ENCODE data around the gene ANK3.

ANK3 gene

GRCh38 chr10:60167050-60167449 lies 222.6 kb downstream of the ANK3 start:
- no peak for DNase-seq

DNA sequence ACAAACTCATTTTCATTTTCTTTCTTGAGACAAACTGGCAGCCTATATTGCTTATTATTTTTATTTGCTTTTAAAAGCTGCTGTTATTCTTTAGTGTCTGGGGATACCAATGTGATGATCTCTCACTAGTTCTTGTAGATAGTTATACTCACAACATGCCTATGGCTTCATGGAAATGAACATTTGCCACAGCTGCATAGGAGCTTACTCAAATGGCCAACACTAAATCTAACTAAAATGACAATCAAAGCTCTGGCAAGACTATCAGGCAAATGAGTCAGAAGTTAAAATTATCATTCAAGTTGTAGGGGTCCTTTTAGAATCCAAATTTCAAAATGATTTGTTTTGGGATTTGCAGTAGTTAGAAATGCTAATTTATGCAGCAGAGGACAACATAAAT lies 225.9 kb downstream of the ANK3 start:
- DNase-seq: no peak

- DNase-seq: no peak
Measured at GRCh38 chr10:60162631-60163030, 227.0 kb downstream of the ANK3 start.

- no peak for DNase-seq
Measured at GRCh38 chr10:60155943-60156683, 233.6 kb downstream of the ANK3 start.

GRCh38 chr10:60155099-60155877 lies 234.4 kb downstream of the ANK3 start:
- DNase-seq: no peak

GRCh38 chr10:60149003-60149402 lies 240.7 kb downstream of the ANK3 start:
- DNase-seq: no peak

GRCh38 chr10:60148266-60148840 lies 241.3 kb downstream of the ANK3 start:
- peak; percentile 37 for DNase-seq

DNA sequence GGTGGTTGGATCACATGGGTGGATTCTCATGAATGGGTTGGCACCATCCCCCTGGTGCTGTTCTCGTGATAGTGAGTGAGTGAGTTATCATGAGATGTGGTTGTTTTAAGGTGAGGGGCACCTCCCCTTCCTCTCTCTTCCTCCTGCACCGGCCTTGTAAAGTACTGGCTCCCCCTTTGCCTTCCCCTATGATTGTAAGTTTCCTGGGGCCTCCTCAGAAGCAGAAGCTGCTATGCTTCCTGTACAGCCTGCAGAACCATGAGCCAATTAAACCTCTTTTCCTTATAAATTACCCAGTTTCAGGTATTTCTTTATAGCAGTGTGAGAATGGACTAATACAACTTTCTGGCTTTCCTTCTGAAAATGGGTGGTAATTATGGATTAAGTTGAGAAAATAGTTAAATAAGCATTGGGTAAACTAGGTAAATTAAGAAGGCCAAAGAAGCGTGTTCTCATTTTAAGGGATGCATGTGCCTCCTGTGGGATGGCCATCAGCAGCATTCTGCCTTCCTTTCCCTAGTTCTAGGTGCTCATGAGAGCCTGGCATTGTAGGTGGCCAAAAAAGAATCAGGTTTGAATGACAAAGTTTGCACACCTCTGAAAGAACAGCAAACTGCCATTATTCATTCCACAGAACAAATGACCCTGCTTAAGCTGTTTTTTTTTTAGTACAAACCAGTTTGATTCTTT lies 242.0 kb downstream of the ANK3 start:
- DNase-seq: no peak

GRCh38 chr10:60147025-60147424 lies 242.7 kb downstream of the ANK3 start:
- no peak for DNase-seq

- DNase-seq: no peak
Measured at GRCh38 chr10:60144099-60144498, 245.6 kb downstream of the ANK3 start.

GRCh38 chr10:60142736-60143135 lies 246.9 kb downstream of the ANK3 start:
- no peak for DNase-seq

- no peak for DNase-seq
Measured at GRCh38 chr10:60141896-60142559, 247.6 kb downstream of the ANK3 start.

DNA sequence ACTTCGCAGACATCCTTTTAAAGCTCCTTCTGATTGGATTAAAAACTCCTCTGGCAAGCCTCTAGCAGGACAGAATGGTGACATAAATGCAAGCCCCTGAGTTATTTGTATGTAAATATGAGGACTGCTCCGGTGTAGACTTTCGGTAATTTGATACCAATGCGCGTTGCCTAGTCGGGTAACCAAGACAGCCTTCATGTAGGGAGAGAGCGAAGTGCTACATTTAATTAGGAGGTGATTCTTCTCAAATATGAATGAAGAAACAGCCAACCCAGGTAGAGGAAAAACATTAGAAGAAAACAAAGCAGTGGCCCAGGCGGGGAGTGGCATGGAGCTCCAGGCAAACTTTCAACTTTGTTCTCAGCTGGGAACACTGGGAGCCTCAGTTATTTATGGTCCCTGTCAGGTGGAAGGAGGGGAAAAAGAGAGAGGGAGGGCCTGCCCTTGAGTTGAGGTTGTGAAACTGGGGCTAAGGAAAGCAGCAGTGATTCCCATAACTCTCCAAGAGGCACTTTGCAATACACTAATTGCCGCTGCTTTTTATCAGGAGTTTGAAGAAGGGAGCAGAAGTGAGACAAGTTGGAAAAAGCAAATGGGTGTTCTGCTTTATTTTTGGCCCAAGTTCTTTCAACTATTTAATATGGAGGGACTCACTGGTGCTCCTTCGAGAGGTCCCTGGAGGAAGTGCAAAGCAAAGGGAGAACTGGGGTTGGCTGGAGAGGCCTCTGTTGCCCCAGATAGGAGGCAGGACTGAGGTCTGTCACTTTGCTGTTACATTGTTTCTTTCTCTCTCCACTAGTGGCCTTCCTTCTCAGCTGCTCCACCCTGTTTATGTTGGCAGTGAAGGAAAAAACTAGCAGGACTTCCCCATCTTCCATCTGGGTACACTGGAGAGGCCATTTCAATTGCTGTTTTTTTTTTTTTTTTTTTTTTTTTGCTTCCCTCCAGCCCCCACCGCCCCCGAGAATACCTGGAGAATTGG lies 248.7 kb downstream of the ANK3 start:
- no peak for DNase-seq

DNA sequence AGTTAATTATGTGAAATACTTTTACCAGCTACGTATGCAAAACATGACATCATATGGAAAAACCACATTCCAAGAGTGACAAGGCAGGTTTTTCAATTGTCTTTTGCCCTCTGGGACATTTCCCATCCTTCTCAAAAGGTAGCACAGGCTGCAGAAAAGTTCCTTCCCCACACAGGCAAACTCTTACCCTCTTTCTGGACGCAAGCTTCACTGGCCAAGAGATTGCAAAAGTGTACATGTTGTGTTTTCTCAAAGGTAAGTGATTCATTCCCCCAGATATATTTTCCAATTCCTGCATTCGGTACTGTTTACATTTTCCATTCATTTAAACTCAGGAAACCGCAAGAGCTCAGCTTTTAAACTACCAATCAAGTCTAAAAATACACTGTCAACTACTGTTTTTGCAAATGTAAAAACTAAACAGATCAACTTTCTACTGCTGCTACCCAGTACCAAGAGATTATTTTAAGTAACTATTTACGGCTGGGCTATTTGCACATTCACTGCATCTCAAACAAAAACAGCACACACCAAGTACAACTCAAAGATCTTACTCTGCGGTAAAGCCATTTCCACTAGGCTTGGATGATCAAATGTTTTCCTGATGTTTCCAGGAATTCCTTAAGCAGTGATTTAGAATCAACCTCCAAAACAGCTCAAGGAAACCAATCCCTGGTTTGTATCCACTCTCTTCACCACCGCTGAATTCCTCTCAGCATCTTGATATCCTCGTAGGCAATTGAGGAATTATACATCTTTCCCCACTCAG lies 249.7 kb downstream of the ANK3 start:
- DNase-seq: no peak

DNA sequence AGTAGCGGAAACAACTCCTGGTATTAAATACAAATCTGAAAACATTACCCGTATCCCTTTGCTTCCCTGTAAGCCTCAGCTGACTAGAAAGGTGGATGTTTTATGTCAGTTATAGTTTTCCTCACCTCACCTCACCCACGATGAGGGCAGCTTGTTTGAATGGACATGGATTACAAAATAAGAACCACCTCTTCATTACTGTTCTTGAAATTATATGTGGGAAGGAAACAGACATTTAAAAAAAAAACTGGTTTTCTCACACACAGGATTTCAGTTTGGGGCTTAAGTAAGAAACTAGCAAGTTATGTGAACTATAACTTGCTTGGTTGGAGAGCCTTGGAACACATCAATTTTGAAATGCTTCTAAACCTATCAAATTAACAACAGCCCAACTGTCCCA lies 250.4 kb downstream of the ANK3 start:
- no peak for DNase-seq

DNA sequence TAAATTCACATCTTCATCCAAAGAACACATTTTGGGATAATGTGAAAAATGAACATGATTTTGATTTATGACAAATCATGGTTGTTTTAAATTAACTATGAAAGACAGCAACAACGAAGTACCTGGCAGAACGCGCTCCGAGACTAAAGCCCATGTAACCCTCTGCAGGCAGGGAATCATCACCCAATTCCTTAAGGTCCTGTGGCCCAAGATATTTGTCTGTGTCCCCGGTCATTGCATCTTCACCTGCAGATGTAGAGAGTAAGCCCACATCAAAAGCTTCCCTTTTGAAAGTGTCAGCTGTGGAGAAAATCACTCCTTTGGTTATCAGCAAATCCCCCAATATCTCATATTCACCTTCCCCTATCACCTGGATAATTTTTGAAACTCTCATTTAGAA lies 250.8 kb downstream of the ANK3 start:
- DNase-seq: no peak

- DNase-seq: no peak
Measured at GRCh38 chr10:60138026-60138425, 251.6 kb downstream of the ANK3 start.

DNA sequence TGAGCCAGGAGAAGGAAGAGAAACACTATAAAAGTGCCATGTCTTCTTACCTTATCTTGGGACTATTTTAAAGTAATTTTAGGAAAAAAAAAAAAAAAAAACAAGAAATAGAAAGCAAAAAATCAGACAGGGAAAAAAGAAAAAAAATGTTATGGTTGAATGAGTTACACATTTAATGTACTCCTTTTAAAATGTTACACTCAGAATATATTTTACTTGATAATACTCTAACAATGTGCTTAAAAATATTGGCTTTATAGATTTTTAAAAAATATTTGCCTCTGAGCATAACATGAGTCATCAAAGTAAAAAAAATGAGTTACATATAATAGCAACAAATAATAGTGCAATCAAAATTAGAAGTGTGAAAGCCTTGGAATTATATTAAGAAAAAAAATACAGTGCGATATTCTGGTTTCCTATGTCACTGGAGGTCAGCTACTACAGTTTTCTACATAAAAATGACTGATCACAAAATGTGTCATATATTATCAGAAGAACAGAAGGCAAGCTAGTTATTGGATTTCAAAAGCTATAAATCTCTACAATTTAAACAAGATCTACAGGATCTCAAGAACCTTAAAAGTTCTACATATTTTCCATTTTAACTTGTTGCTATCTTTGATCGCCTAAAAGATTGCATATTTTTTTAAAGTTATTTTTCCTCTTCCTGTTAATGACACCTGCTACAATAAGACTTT lies 252.2 kb downstream of the ANK3 start:
- DNase-seq: no peak

DNA sequence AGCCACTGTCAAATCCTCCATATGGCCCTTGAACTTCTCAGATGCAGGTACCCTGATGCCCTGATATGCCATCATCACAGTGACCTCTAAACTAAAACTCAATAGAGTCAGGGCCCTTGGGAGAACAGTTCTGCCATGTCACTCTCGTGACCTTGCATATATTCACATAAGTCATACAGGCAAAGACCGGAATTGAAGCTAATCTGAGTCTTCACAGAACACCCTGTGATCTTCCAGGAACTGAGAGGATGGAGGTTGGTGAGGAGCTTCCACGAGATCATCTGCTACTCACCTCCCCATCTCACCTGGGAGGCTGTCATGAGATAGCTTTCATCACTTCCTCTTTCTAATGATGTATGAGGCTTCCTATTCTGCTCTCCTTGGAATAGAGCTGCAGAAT lies 254.7 kb downstream of the ANK3 start:
- no peak for DNase-seq

DNA sequence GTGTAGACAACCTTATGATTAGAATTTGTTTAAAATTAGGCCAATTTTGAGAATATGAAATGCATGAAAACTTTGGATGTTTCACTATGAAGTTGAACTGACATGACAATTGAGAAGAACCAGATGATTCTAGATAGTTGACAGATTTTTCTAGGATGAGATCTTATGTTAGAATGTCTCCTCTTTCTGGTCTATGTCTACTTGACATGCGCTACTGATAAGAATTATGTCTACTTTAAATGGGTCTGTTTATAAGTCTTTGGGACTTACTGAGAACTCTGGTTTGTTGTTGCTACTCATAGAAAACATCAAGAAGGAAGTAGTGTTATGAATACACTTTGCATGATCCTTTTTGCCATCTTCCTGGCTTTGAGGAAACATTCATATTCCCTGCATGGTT lies 255.1 kb downstream of the ANK3 start:
- DNase-seq: no peak
